ENCODE results near the gene GCA. TPM values are rescaled to one million over a fixed set of nuclear protein-coding genes. Genes with fewer than 3 reads are reported as not detected.

The GCA gene, protein sequence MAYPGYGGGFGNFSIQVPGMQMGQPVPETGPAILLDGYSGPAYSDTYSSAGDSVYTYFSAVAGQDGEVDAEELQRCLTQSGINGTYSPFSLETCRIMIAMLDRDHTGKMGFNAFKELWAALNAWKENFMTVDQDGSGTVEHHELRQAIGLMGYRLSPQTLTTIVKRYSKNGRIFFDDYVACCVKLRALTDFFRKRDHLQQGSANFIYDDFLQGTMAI
- total RNA-seq (2014; rRNA removed; shearing (Covaris generic)): 5.6 and 5.7 TPM in 2 replicates
- polyA plus RNA-seq (2015; cell fraction: cytosol; rRNA removed): 5.3 and 5.9 TPM in 2 replicates
- polyA plus RNA-seq (2015; cell fraction: nucleus; rRNA removed): 44.8 and 45.3 TPM in 2 replicates

DNA sequence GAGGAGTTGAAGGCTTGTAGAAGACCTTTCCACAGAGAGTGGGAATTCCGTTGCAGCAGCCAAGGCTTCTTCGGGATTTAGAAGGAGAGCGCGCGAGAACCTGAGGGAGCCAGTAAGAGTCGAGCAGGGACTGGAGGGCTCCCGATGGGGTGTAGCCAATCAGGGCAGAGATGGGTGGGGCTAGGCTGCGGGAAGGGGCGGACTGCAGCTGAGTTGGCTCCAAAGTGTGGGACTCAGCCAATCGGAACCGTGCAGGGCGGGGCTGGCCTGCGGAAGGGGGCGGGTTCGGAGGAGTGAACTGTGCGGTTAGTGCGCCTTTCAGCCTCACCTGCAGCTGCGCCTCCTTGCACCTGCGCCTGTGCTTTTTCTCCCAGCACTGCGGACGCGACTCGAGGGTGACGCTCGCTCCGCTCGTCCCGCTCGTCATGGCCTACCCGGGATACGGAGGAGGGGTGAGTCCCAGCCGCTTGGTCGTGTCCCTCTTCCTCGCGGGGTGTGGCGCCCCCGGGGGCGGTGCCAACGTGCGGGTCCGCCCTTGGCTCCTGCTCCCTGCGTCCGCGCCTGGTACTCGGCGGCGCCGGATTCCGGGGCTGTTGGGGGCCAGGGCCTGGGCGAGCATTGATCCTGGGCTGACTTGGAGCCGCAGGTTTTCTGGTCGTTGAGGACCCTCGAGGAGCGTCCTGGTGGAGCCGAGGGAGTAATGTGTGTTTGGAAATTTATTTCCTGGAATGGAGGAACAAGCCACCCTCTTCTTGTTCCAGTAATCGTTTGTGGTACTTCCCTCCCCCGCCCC is at the start of gene GCA:
Gene GCA, plus strand, starts transcription at position 309 of the 793 bp plus-strand sequence. Its CDS starts 117 bp downstream, at position 426.
- in situ Hi-C loops (cut with HindIII; ENCODE audit: low pct_unique_long_range_greater_than_20kb, low sequenced_read_pairs): no loop called here
- DNase-seq (ENCODE audit: low read depth, low spot score): peak; percentile 97

DNA sequence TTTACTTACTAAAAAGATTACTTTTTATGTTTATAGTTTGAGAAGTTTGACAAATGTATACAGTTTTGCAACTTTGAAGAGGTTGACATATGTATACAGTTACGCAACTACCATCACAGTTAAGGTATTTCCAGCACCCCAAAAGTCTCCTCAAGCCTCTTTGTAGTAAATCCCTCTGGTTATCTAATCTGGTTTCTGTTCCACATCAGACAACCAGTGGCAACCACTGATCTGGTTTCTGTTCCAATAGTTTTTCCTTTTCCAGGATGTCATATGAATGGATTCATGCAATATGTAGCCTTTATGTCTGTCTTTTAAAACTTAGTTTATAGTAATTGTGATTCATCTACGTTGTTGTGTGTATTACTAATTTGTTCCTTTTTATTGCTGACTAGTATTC is 48.9 kb upstream of the GCA start:
- no peak for DNase-seq (ENCODE audit: low read depth, low spot score)
- in situ Hi-C loops (cut with HindIII; ENCODE audit: low pct_unique_long_range_greater_than_20kb, low sequenced_read_pairs): loop anchor here (10.0 kb wide), 1 partner anchor 150 kb away; no protein-coding TSS in a partner anchor

DNA sequence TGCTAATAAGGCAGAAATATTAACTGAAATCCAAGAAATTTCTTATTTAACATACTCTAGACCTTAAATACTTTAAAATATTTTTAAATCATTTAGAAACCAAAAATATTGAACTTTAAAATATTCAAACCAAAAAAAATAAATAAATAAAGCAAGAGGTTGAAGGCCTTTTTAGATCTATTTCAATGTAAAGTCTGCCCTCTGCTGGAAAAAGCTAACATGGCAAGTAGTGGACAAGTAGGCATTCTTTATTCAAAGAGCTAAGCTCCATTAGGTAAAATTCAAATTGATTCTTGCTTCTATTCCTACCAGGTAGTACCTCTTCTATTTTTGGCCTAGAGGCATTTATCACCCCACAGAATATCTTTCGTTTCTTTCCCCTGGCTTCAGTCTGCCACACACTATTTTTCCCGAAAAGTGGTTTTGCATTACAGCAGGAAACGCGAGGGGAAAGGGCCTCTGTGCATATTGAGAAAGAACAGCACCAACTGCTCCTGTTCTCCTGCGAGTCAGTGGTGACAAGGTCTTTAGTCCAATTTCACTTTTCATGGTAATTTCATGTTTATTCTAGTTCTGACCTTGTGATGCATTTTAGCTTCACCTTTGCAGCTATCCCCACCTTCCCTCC is 45.9 kb upstream of the GCA start:
- in situ Hi-C loops (cut with HindIII; ENCODE audit: low pct_unique_long_range_greater_than_20kb, low sequenced_read_pairs): loop anchor here (10.0 kb wide), 1 partner anchor 153 kb away; no protein-coding TSS in a partner anchor

DNA sequence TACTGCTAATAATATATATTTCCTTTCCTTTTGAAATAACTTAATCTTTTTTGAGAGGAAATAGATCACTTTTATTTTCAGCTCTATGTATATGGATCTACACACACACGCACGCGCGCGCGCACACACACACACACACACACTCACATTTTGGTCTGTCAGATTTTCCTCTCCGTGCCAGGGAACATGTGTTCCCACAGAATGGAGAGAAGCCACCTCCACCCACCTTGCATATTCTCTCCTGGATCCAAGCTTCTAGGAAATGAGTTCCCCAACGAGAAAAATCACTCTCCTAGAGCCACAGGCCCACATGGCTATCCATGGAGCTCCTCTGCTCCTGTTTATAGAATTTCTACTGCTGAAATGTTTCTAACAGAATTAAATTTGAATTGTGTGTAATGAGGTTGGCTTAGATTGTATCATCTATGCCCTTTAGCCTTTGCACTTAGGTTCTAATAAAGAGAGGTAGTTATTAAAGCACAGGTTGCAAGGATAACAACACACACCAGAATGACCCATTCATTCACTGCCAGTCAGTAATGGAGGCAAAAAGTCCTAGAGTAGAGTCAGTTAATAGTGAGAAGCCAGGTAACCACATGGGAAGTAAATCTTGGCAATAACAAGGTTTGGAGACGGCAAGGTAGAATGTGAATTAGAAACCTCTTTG is 45.1 kb upstream of the GCA start:
- in situ Hi-C loops (cut with HindIII; ENCODE audit: low pct_unique_long_range_greater_than_20kb, low sequenced_read_pairs): loop anchor here (10.0 kb wide), 1 partner anchor 154 kb away; no protein-coding TSS in a partner anchor
- no peak for DNase-seq (ENCODE audit: low read depth, low spot score)

More for the DNA sequence above, 45.9 kb upstream of the GCA start:
- DNase-seq (ENCODE audit: low read depth, low spot score): peak; percentile 84

DNA sequence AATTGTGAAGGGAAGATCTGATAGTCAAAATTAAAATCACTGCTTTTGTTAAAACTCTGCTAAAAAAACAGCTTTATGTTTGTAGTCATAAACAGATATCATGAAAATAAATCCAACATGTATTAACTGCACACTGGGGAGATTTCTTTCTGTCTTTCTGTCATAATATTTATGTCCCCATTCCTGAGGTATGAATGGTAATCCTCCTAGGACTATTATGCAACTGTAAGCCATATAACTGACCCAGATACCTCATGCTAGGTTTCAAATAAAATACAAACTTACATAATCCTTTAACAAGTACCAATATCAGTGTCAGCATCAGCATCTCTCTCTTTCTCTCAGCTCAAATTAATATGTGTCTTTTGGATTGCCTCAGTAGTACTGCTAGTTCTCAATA is 43.7 kb upstream of the GCA start:
- DNase-seq (ENCODE audit: low read depth, low spot score): no peak
- in situ Hi-C loops (cut with HindIII; ENCODE audit: low pct_unique_long_range_greater_than_20kb, low sequenced_read_pairs): no loop called here

- DNase-seq (ENCODE audit: low read depth, low spot score): peak; percentile 67
- in situ Hi-C loops (cut with HindIII; ENCODE audit: low pct_unique_long_range_greater_than_20kb, low sequenced_read_pairs): no loop called here
These were observed 42.7 kb upstream of the GCA start for GRCh38 chr2:162301151-162301804.

- DNase-seq (ENCODE audit: low read depth, low spot score): no peak
- in situ Hi-C loops (cut with HindIII; ENCODE audit: low pct_unique_long_range_greater_than_20kb, low sequenced_read_pairs): no loop called here
These were observed 42.1 kb upstream of the GCA start for GRCh38 chr2:162301877-162302276.

GRCh38 chr2:162305901-162306300 is 38.0 kb upstream of the GCA start:
- in situ Hi-C loops (cut with HindIII; ENCODE audit: low pct_unique_long_range_greater_than_20kb, low sequenced_read_pairs): no loop called here
- no peak for DNase-seq (ENCODE audit: low read depth, low spot score)

- in situ Hi-C loops (cut with HindIII; ENCODE audit: low pct_unique_long_range_greater_than_20kb, low sequenced_read_pairs): no loop called here
- DNase-seq (ENCODE audit: low read depth, low spot score): no peak
These were observed 35.0 kb upstream of the GCA start for GRCh38 chr2:162308747-162309503.

- in situ Hi-C loops (cut with HindIII; ENCODE audit: low pct_unique_long_range_greater_than_20kb, low sequenced_read_pairs): no loop called here
These were observed 31.1 kb upstream of the GCA start for GRCh38 chr2:162312853-162313252.

DNA sequence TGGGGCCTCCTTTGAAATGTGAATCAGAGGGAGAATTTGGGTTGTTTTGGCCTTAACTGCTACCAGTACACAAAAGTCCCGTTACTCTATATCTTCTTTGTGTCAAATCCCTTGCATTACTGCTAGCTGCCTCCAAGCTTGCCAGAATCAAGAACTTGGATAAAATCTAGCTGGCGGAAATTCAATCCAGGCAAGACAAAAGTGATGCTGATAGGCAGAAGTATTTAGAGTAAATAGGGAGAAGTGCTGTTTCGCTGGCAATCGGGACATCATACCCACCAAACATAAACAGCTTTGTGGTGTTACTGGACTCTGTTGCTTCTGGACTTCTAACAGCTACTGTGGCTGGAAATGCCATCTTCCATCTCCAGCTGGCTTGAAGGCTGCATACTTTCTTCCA is 28.0 kb upstream of the GCA start:
- in situ Hi-C loops (cut with HindIII; ENCODE audit: low pct_unique_long_range_greater_than_20kb, low sequenced_read_pairs): no loop called here
- no peak for DNase-seq (ENCODE audit: low read depth, low spot score)

More at GRCh38 chr2:162312853-162313252, 31.1 kb upstream of the GCA start:
- DNase-seq (ENCODE audit: low read depth, low spot score): no peak

- in situ Hi-C loops (cut with HindIII; ENCODE audit: low pct_unique_long_range_greater_than_20kb, low sequenced_read_pairs): no loop called here
- no peak for DNase-seq (ENCODE audit: low read depth, low spot score)
These were observed 27.3 kb upstream of the GCA start for GRCh38 chr2:162316590-162316989.

GRCh38 chr2:162317058-162317742 is 26.7 kb upstream of the GCA start:
- in situ Hi-C loops (cut with HindIII; ENCODE audit: low pct_unique_long_range_greater_than_20kb, low sequenced_read_pairs): no loop called here
- no peak for DNase-seq (ENCODE audit: low read depth, low spot score)

DNA sequence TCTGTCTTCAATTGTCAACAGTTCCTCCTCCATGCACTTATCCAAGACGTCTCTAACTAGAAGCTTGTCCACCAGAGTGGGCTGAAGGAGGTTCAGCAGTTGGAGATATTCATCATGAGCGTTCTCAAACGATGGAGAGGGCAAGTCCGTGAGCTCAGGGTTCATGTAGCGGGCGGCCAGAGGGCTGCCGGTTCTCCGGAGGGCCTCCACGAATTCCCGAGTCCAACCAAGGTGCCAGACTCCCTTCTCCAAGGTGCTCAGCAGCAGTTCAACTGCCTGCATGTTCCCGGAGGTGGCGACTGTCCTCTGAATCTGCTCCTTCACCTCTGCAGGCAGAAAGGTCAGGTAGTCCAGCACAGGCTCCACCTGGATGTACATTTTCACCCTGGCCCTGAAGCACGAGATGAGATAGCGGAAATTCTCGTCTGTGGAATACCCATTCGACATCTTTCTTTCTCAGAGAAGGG is 26.0 kb upstream of the GCA start:
- DNase-seq (ENCODE audit: low read depth, low spot score): peak; percentile 20
- in situ Hi-C loops (cut with HindIII; ENCODE audit: low pct_unique_long_range_greater_than_20kb, low sequenced_read_pairs): no loop called here

GRCh38 chr2:162318328-162319180 is 25.4 kb upstream of the GCA start, which contains the start of gene IFIH1:
Gene IFIH1, minus strand, starts transcription at chr2:162318684. Its CDS starts 377 bp downstream, at chr2:162318307.
- DNase-seq (ENCODE audit: low read depth, low spot score): peak; percentile 84
- in situ Hi-C loops (cut with HindIII; ENCODE audit: low pct_unique_long_range_greater_than_20kb, low sequenced_read_pairs): no loop called here

All from SK-MEL-5 (cell line).